NB4 (cell line): ENCODE measurements around the gene CTAG1A.
"Not testable (repeated sequence)": the region's sequence is repeated elsewhere in the genome, so short reads cannot be mapped to it uniquely, and the experiment has no call there.

Experiments used
- MAX ChIP-seq: IDR thresholded peaks from 2 replicates; pipeline ENCODE4 v1.6.1; 2011; ENCODE audit warnings: low read depth, low read length
- POLR2A ChIP-seq: IDR thresholded peaks from 2 replicates; pipeline ENCODE4 v1.6.1; 2011; ENCODE audit warnings: mild to moderate bottlenecking; ENCODE audit not compliant: insufficient read length; ENCODE audit errors: extremely low read depth

- TF ChIP-seq MAX, POLR2A: not testable (repeated sequence)
Observed at GRCh38 chrX:154611146-154611545, 26.2 kb downstream of the CTAG1A start.
